GM18868 (cell line): Measurements from ENCODE around the gene AGBL3.
"Not testable (repeated sequence)": the region's sequence is repeated elsewhere in the genome, so short reads cannot be mapped to it uniquely, and the experiment has no call there.

Source experiments
- ATAC-seq: cut with Tn5 transposase; IDR thresholded peaks from one replicate; pipeline ENCODE4 v1.9.1; 2021; ENCODE audit warnings: mild to moderate bottlenecking, moderate library complexity; ENCODE audit not compliant: unreplicated experiment

AGBL3 gene

DNA sequence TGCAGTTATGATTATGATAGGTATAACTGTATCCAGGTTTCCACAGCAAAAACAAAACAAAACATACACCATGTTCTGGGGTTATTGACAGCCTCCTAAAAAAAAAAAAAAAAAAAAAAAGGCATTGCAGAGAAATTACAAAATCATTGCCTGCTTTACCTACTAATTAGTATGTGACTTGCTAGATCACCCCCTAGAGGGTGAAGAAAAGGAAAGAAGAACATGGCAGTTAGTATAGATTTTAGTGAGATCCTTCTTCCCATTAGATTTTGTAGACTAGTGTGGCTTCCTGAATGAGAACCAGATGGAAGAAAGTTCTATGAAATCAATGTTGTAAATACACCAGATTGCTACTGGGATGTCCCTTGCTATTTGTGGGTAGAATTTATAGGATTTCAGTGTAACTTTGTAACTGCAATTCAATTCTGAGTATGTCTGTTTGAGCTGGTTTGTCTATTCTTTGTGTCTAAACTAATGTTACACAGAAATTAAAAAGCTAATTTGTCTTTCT, 24.0 kb upstream of the AGBL3 start:
- no peak for ATAC-seq

DNA sequence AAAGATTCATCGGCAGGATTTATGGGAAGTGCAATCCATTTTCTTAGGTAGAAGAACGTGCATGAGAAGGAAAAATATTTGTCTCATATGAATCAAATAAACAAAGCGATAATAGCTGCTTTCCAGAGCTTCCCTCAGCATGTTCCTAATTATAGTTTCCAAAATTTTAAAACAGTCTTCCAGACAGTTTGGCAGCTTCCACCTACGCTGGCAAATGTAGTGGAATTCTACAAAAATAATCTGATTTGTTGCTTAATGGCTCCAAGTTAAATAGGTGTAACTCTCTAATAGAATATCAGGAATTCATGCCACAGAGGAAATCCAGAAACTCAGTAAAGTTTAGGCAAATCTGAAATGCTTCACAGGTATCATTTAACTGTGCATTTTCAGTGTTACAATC, 23.3 kb upstream of the AGBL3 start:
- no peak for ATAC-seq

DNA sequence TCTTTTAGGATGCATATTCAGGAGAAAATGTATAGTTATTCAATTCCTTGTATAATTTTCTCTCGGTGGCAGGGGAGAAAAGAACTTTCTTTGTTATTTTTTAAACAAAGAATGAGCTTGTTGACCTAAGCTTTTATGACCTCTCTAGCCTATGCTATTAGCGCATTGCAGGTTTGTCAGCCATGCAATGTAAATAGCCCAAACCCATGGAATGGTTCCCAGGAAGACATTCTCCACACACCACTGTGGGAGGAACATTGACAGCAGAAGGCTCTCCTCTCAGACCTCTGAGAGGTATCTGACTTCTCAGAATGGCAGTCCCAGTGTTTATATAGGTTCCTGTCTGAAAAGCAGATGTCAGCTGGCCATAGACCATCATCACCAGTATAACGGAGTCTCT, 19.6 kb upstream of the AGBL3 start:
- no peak for ATAC-seq

DNA sequence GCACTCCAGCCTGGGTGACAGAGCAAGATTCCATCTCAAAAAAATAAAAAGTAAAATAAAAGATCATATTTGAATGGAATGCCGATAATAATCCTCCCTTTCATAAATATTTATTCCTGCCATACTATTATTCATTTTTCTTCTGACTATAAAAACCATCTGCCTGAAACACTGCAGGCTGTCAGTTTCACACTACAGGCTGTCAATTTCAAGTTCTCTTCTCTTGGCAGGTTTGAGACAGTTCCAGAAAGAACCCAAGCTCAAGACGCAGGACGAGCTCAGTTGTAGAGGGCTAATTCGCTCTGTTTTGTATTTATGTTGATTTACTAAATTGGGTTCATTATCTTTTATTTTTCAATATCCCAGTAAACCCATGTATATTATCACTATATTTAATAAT, 18.2 kb upstream of the AGBL3 start:
- no peak for ATAC-seq

DNA sequence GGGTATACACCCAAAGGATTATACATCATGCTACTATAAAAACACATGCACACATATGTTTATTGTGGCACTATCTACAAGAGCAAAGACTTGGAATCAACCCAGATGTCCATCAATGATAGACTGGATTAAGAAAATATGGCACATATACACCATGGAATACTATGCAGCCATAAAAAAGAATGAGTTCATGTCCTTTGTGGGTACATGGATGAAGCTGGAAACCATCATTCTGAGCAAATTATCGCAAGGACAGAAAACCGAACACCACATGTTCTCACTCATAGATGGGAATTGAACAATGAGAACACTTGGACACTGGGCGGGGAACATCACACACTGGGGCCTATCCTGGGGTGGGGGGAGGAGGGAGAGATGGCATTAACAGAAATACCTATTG, 4.7 kb upstream of the AGBL3 start:
- not testable (repeated sequence) for ATAC-seq

DNA sequence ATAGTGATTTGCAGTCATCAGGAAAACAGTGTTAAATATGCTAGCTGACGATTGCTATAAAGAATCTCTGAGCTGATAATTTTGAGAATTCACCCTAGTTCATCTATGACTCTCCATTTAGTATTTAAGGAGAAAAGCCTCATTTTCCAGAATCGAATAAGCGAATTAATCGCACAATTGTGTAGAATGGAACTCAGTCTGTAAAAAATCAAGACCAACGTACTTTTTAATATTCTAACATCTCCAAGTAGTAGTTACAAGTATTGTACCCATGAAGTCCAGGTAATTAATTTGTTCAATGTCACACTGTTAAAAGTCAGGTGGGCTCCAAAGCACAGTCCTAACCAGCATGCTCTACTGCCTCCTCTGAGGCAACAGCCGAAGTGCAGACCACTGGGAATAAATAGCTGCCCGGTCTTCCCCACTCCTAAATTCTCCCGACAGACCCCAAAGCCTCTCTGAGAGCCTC, 380 bp upstream of the AGBL3 start:
- ATAC-seq, result peak; percentile 50

DNA sequence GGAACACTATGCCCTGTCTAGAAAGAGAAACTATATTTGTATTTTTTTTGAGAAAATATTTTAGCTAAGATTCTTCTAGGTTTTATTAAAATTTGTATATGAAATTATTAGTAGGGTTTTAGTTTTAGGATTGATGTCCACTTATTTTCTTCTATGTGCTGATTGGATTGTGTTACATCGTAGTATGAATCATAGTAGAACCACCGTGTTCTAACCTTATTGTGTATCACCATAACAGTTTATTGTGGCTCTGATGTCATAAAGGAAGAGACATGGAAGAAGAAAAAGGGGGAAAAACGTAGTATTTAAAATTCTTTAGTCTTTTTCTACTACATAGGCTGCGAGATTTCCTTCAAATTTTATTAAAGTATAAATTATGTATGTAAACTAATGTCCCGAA, 1.9 kb downstream of the AGBL3 start:
- no peak for ATAC-seq

DNA sequence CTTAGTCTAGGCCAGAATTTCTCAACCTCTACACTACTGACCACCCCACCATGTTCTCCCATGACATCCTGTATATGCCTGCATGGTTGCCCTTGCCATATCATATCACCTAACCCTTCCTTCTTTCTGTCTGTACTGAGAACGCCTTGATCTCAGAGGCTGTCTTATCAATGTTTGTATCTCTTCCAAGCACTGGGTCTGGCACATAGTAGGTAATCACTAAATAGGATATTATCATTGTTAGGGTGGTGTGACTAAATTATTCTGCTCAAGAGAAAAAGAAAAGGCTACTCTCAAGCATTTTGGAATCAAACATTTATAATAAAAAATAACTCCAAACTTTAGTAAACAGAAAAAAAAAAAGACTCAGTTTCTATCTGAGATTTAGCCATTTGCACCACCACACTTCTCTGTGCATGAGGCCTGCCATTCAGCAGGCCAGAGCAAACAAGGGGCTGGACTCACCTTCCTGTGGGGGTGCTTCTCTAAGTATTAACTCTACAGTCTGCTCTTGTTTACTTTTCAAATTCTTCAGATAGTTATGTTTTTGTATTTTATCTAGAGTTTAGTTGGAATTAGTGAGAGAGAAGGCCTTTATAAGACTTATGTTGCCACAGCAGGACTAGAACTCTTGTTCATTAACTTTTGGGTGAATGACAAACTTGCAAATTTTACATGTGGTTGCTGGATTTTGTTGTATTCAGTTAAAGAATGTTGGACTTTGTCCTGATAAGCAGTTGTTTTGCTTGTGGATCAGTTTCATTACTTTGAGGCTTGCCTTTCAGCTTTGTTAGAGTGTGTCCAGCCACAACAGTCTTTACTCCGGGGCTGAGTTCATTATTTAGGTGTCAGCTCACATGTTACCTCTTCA, 5.4 kb downstream of the AGBL3 start:
- no peak for ATAC-seq

DNA sequence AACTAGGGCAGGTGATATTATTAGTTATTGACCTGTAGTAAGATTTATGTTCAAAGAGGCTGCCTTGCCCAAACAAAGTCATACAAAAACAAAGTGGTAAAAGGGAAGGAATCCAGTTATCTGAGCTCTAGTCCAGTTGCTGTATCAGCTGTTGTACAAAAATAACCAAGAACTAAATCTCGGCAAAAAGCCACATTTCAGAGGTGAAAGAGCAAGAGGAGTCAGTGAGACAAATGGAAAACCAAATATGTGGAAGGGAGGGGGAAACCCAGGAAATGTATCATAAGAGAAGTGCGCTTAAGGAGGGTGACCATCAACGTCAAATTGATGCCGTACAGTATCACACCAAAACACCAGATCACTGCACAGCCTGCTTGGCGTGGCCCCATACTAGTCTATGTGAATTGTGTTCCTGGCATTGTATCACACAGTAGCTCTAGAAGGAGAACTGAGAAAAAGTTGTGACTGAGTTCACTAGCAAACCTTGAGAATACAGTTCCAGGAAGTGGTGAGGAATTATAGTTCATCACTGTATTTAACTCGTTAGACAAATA, 6.4 kb downstream of the AGBL3 start:
- ATAC-seq, result peak; percentile 68

DNA sequence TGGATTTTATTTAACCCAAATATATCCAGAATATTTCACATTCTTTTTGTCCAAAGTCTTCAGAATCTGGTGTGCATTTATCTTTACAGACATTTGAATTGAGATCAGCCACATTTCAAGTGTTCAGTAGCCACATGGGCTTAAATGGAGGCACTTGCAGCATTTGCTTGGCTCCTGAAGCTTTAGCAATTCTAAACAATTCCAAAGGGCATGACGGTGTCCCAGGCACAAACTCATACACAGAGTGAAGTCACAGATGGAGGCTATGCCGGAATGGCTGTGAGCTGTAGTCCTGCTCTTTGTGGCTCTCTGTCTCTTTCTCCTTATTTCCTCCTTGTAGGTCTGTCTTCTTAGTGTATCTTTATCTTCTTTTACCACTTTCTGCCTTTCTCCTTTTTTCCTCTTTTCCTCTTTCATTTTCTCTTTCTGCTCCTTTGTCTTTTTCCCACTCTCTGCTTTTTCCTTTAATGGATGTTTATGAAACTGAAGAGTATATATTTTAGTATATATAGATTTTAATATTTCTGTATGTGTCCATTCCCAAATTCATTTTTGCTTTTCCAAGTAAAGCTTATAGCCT, 7.7 kb downstream of the AGBL3 start:
- ATAC-seq, result no peak

DNA sequence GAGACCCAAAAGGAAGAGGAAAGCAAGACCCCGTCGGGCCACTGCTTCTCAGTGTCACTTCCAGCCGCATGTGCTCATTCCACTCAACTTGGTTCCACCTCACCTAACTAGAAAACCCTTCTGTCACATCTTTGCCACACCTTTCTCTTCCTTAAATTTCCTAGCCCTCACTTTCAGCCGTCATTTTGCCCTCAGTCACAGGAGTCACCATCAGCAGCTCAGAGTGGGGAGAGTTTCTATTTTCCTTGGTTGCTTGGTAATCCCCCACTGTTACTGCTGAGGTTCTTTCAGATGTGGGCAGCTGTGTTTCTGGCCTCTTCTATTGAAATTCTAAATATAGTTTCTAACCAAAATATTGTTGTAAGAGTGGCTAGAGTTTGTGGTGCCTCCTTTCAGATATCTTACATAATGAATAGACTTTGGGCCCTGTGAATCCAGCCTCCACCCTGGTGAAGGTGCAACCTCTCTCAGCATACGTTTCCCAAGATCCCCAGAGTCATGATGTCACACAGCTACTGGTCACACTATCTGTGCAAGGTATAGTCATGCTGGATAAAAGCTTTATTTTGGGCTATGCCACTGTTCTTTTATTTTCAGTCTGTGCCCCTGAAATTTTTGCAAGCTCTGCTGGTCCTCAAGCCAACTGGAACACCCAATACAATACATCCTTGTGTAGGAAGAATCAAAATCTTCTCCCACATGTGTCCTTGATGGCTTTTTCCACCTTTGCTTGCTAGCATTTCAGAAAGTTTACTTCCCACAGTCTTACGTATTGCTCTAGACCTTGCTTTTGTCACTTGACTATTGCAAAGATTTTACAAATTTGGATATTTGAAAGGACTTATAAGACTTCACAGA, 9.2 kb downstream of the AGBL3 start:
- ATAC-seq, result peak; percentile 47

DNA sequence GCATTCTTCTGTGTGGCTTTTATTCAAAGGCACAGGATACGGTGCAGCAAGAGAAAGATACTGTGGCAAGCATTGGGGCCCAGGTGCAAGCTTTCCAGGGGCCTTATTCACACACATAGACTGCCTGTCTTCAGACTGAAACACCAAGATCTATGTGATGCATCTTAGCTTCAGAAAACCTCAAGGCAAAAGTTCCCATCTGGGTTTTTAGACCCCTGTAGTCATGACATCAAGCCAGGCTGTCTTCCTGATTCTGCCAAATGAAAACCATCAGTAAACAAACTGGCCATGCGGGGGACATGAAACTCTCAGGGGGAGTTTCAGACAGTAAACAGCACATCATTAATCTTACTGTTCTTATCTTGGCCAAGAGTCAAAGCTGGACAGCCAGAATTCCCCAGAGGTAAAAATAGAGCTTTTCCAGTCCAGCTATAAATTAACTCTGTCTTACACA, 9.8 kb downstream of the AGBL3 start:
- ATAC-seq, result peak; percentile 49

DNA sequence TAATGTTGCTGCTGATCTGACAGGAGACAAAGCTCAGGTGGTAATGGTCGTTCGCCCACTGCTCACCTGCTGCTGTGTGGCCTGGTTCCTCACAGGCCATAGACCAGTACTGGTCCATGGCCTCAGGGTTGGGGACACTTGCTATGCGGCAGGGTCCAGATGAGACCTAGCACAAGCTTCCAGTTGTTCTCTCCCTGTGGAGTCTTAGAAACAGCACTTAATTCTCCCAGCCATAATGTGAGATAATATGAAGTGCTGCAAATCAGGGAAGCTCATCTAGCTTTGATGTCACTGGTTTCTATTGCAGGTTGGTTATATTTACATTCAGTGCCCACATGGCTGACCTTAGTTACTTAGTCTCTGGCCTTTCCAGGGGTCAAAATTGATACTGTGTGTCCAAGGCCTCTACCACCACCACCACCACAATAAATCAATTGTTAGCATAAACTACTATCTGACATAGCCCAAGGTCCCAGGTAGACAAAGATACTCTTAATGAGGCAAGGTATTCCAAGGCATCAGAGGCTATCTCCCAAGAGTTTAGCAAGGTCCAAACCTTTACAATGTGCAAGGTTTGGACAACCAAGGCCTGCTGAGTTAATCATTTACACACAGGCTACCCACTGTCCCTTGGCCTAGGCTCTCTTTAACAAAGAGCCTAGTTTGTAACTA, 11.0 kb downstream of the AGBL3 start:
- no peak for ATAC-seq

DNA sequence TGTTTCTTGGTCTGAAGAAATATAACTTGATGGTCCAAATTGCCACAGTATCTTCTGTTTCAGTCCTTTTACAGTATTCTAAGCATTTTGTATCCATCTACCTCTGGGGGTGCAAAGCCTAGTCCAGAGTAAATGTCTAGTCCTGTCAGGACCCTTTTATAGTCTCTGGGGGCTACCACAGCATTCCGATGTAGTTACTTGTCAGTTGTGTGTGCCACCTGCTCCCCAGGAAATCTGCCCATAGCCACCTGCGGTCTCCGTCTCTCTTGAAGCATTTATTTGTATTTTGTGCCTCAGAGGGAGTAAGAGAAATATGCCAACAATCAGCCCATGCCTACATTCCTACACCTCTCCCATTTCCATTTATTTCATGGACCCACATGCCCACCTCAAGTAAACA, 12.8 kb downstream of the AGBL3 start:
- ATAC-seq, result no peak

DNA sequence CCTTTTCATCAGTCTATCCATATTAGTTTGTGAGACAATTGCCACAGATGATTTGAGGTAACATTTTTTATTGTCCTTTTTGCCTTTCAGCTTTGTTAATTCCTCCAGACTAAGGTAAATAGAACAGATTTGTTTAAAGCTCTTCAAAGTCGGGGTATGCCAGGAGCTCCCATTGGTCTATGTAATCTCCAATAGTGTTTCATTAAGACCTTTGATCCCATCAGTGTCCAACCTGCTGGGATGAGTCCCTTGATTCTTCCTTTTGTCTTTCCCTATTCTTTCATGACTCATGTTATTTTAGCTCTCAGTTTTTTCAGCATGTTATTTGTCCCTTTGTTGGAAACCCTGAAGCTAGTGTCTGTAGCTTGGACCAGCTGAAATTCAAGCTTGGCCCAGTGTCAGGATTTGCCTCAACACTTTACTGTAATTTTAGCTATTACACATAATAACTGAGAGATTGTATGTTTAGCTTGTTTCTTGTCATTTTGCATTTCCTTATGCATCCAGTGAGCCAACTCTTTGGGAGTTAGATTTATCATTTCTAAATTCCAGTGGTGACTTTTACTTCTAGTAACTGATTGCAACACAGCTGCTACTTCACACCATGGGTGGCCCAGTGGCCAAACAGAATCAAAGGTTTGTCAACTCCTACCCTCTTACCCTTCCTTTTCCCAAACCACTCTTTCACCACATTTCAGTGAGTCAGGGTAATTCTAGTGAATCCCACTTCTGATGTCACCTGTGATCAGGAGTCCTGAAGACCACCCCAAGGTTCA, 15.3 kb downstream of the AGBL3 start:
- ATAC-seq, result no peak

DNA sequence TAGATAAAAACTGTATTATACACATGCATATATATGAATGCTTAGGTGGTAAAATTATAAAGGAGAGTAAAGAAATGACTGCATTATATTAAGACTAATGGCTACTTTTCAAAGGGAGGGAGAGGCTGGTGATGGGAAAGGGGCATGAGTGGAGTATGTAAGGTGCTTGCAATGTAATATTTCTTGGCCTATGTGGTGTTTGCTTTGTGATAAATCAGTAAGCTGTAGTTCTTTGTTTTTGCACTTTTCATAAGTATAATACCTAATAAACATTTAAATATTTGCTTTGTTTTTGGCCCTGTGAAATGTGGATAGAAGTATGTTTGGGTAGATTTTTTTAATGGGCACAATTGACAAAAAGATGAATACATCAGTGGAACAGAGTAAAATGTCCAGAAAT, 25.9 kb downstream of the AGBL3 start:
- ATAC-seq, result no peak

DNA sequence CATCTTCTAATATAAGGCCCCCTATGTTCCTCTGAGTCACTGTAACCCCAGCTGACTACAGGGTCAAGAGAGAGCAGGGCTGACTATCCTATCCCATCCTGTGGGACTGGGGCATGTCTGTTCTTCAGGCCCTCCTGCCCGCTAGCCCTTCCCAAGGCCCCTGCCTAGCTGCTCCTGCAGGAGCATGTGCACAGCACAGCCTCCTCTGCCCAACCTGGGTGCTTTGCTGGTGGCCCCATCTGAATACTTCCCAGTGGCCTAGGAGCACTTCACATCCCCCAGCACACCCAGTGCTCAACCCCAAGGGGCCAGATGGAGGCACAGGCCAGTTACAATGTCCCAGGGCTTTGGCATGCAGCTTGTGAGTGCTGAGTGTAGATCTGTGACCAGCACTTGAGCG, 37.3 kb downstream of the AGBL3 start:
- ATAC-seq, result no peak

DNA sequence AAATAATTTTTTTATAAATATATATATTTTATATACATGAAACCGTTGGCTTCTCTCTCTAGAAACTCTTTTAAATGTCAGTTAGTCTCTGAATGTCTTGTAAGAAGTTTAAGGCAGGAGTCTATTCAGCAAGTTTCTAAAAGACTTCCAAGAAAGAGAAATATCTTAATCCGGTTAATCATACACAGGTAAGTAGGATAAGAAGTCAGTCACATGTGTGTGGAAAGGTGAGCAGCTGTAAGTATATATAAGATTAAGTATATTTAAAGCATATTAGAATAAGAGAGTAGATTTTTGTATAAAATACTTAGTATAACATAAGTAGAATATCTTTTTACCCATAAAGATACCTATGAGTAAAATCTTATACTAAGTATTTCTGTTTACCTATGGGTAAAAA, 48.9 kb downstream of the AGBL3 start:
- no peak for ATAC-seq

DNA sequence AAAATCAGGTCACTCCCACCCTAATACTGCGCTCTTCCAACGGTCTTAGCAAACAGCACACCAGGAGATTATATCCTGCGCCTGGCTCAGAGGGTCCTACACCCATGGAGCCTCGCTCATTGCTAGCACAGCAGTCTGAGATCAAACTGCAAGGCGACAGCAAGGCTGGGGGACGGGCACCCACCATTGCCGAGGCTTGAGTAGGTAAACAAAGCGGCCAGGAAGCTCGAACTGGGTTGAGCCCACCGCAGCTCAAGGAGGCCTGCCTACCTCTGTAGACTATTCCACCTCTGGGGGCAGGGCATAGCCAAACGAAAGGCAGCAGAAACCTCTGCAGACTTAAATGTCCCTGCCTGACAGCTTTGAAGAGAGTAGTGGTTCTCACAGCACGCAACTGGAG, 80.7 kb downstream of the AGBL3 start:
- not testable (repeated sequence) for ATAC-seq

DNA sequence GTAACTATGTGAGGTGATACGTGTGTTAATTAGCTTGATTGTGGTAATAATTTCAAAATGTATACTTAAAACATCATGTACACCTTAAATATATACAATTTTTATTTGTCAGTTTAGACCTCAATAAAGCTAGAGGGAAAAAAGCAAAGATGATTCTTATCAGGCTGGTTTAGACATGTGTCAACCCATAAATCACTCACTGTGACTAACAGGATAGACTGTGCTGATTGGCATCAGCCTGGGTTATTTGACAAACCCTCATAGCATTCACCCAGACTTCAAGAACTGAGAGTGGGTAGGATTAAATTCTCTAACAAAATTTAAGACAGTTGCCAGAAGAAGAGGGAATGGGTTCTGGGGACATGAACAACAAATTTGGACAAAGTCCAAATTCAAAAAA, 87.8 kb downstream of the AGBL3 start:
- ATAC-seq, result no peak
